MM.1S (cell line): Measurements from ENCODE around the gene GUCY2C.

Source experiments
- EZH2 ChIP-seq: fragments of 300-600 bp; sonication (generic); optimal IDR thresholded peaks from 2 replicates; pipeline ENCODE3; 2017; ENCODE audit warnings: low read depth, mild to moderate bottlenecking, antibody characterized with exemption, low read length, mixed read lengths
- TF ChIP-seq, protein P1 (sequence below): fragments of 300-600 bp; sonication (generic); IDR thresholded peaks from 2 replicates; pipeline ENCODE4 v1.5.1; 2016; ENCODE audit warnings: antibody characterized with exemption, low read length, mixed read lengths

- TF ChIP-seq, protein P1, sequence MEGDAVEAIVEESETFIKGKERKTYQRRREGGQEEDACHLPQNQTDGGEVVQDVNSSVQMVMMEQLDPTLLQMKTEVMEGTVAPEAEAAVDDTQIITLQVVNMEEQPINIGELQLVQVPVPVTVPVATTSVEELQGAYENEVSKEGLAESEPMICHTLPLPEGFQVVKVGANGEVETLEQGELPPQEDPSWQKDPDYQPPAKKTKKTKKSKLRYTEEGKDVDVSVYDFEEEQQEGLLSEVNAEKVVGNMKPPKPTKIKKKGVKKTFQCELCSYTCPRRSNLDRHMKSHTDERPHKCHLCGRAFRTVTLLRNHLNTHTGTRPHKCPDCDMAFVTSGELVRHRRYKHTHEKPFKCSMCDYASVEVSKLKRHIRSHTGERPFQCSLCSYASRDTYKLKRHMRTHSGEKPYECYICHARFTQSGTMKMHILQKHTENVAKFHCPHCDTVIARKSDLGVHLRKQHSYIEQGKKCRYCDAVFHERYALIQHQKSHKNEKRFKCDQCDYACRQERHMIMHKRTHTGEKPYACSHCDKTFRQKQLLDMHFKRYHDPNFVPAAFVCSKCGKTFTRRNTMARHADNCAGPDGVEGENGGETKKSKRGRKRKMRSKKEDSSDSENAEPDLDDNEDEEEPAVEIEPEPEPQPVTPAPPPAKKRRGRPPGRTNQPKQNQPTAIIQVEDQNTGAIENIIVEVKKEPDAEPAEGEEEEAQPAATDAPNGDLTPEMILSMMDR = no peak
- no peak for TF ChIP-seq EZH2
Measured at GRCh38 chr12:14691560-14691959, 4.8 kb downstream of the GUCY2C start.
